GM12878 (cell line): ENCODE data around the gene CBLB. TPM values are rescaled to one million over a fixed set of nuclear protein-coding genes. Genes with fewer than 3 reads are reported as not detected.

Experiments used
- ATAC-seq: fragments of 200-7000 bp; cut with Tn5 transposase; 3 replicates; pipeline ENCODE4 v1.9.1; 2020; ENCODE audit warnings: mild to moderate bottlenecking, moderate library complexity
- BruUV-seq: library from RNA; stranded (reverse); fragments of 400-500 nt; replicated peaks from 2 replicates; lab custom pipeline; 2021; lab: Mats Ljungman, UMichigan
- CTCF ChIA-PET: fragments of 300-600 bp; sonication (Branson Sonifier 250); formaldehyde crosslinking; extraction: SDS; loops from one replicate; lab custom pipeline; 2021; ENCODE audit warnings: inconsistent platforms; lab: Yijun Ruan, JAX
- POLR2A ChIA-PET: fragments of 350-600 bp; formaldehyde crosslinking; extraction: SDS; loops from one replicate; lab custom pipeline; 2021; ENCODE audit warnings: inconsistent platforms; lab: Charles Lee
- RAD21 ChIA-PET: fragments of 300-600 bp; sonication (Branson Sonifier 250); formaldehyde crosslinking; loops from one replicate; lab custom pipeline; 2023; ENCODE audit warnings: antibody characterized with exemption; ENCODE audit not compliant: unreplicated experiment; lab: Charles Lee
- SMC1A ChIA-PET: fragments of 300-600 bp; sonication (Branson Sonifier 250); formaldehyde crosslinking; loops from one replicate; lab custom pipeline; 2023; ENCODE audit not compliant: unreplicated experiment, uncharacterized antibody; lab: Charles Lee
- DNase-seq: peaks from one replicate; pipeline ENCODE4 v3.0.0-alpha.2; 2011; ENCODE audit warnings: low read depth, low spot score
- FAIRE-seq: peaks from 3 replicates; lab custom pipeline; 2011; peaks lifted over from hg19 to GRCh38; lab: Jason Lieb, UNC
- H2AFZ ChIP-seq: 2 replicates; pipeline ENCODE4 v1.6.0; 2011; ENCODE audit warnings: low read depth, low read length, control low read depth; ENCODE audit not compliant: control insufficient read depth
- H3K27ac ChIP-seq: 2 replicates; pipeline ENCODE4 v1.5.1; 2011; ENCODE audit warnings: control low read depth; ENCODE audit not compliant: control insufficient read depth, insufficient read depth
- H3K27me3 ChIP-seq, 2 experiments: replicated peaks in 1 of 2; 2 replicates each; pipeline versions ENCODE4 v1.6.0 to v1.6.1; 2011; ENCODE audit warnings: low read length in 1 of 2; ENCODE audit not compliant: control insufficient read depth in 2 of 2, insufficient read depth in 2 of 2
- H3K36me3 ChIP-seq, 2 experiments: 2 replicates each; pipeline ENCODE4 v1.5.1; 2011; ENCODE audit warnings: low read length in 1 of 2; ENCODE audit not compliant: control insufficient read depth in 2 of 2, insufficient read depth in 2 of 2
- H3K4me1 ChIP-seq: 2 replicates; pipeline ENCODE4 v1.6.1; 2011; ENCODE audit warnings: mild to moderate bottlenecking, low read length, moderate library complexity, mixed read lengths; ENCODE audit not compliant: control insufficient read depth, insufficient read depth
- H3K4me2 ChIP-seq: 2 replicates; pipeline ENCODE4 v1.6.0; 2011; ENCODE audit warnings: control low read depth; ENCODE audit not compliant: control insufficient read depth, insufficient read depth
- H3K4me3 ChIP-seq: fragments of 200-600 bp; sonication (generic); 2 replicates; pipeline ENCODE4 v1.5.1; 2016
- H3K79me2 ChIP-seq: 2 replicates; pipeline ENCODE4 v1.6.0; 2011; ENCODE audit warnings: low read length; ENCODE audit not compliant: control insufficient read depth, insufficient read depth
- H3K9ac ChIP-seq: 2 replicates; pipeline ENCODE4 v1.8.0; 2011; ENCODE audit warnings: low read length, control low read depth, mixed read lengths; ENCODE audit not compliant: control insufficient read depth, insufficient read depth
- H3K9me3 ChIP-seq: replicated peaks from 3 replicates; pipeline ENCODE4 v1.5.1; 2011; ENCODE audit warnings: mild to moderate bottlenecking, low read length; ENCODE audit not compliant: control insufficient read depth, insufficient read depth
- H4K20me1 ChIP-seq: 2 replicates; pipeline ENCODE4 v1.6.0; 2011; ENCODE audit not compliant: control insufficient read depth, insufficient read depth
- BACH1 ChIP-seq: fragments of 450-650 bp; IDR thresholded peaks from 2 replicates; pipeline ENCODE4 v1.6.1; 2017; ENCODE audit warnings: mild to moderate bottlenecking, borderline replicate concordance
- BCL11A ChIP-seq: IDR thresholded peaks from 2 replicates; pipeline ENCODE4 v1.6.1; 2011; ENCODE audit warnings: low read depth, low read length
- BMI1 ChIP-seq: fragments of 450-650 bp; IDR thresholded peaks from 2 replicates; pipeline ENCODE4 v1.6.1; 2016; ENCODE audit warnings: mild to moderate bottlenecking, moderate library complexity, borderline replicate concordance
- BRCA1 ChIP-seq: IDR thresholded peaks from 2 replicates; pipeline ENCODE4 v1.6.1; 2011; ENCODE audit warnings: low read depth, low read length, improper control_type of control experiment
- CEBPB ChIP-seq, 2 experiments: fragments of 150-350 bp in 1 of 2; IDR thresholded peaks; 2 replicates each; pipeline ENCODE4 v1.6.1; 2012 to 2014; ENCODE audit warnings: low read depth in 2 of 2, low read length in 2 of 2, borderline replicate concordance in 1 of 2, inconsistent platforms in 1 of 2
- CEBPZ ChIP-seq: fragments of 150-350 bp; IDR thresholded peaks from 2 replicates; pipeline ENCODE4 v1.6.1; 2016; ENCODE audit warnings: low read depth, low read length
- CHD4 ChIP-seq: fragments of 200-600 bp; sonication (generic); IDR thresholded peaks from 2 replicates; pipeline ENCODE4 v1.6.1; 2016; ENCODE audit warnings: mild to moderate bottlenecking
- CREM ChIP-seq: IDR thresholded peaks from 2 replicates; pipeline ENCODE4 v1.6.1; 2014; ENCODE audit warnings: antibody characterized with exemption, low read depth
- EGR1 ChIP-seq, 2 experiments: IDR thresholded peaks; 1 replicate in 1 of 2; 2 replicates in 1 of 2; pipeline ENCODE4 v1.6.1; 2011 to 2012; ENCODE audit warnings: low read depth in 2 of 2, low read length in 2 of 2, borderline replicate concordance in 1 of 2, mild to moderate bottlenecking in 1 of 2, moderate library complexity in 1 of 2
- FOXK2 ChIP-seq: fragments of 450-650 bp; IDR thresholded peaks from 2 replicates; pipeline ENCODE4 v1.6.1; 2017; ENCODE audit warnings: mild to moderate bottlenecking, moderate library complexity
- FOXM1 ChIP-seq: IDR thresholded peaks from 2 replicates; pipeline ENCODE4 v1.6.1; 2012; ENCODE audit warnings: low read depth, mild to moderate bottlenecking, inconsistent platforms, low read length, moderate library complexity
- POLR2AphosphoS5 ChIP-seq: IDR thresholded peaks from 2 replicates; pipeline ENCODE4 v1.6.1; 2011; ENCODE audit warnings: mild to moderate bottlenecking, low read length, inconsistent platforms
- SMC3 ChIP-seq: IDR thresholded peaks from 2 replicates; pipeline ENCODE4 v1.6.1; 2011; ENCODE audit warnings: low read length, improper control_type of control experiment, borderline replicate concordance
- SREBF1 ChIP-seq: IDR thresholded peaks from 2 replicates; pipeline ENCODE4 v1.6.1; 2012; ENCODE audit warnings: mild to moderate bottlenecking, low read length
- STAT3 ChIP-seq: IDR thresholded peaks from 2 replicates; pipeline ENCODE4 v1.6.1; 2011; ENCODE audit warnings: low read depth, low read length, improper control_type of control experiment
- SUPT20H ChIP-seq: IDR thresholded peaks from 2 replicates; pipeline ENCODE4 v1.6.1; 2011; ENCODE audit warnings: low read depth, mild to moderate bottlenecking, low read length, moderate library complexity, borderline replicate concordance; ENCODE audit not compliant: control insufficient read depth
- YBX1 ChIP-seq: fragments of 450-650 bp; IDR thresholded peaks from 2 replicates; pipeline ENCODE4 v1.6.1; 2016; ENCODE audit warnings: antibody characterized with exemption
- ZNF24 ChIP-seq: fragments of 450-650 bp; IDR thresholded peaks from 2 replicates; pipeline ENCODE4 v1.6.1; 2017; ENCODE audit warnings: antibody characterized with exemption, mild to moderate bottlenecking
- ZNF384 ChIP-seq: IDR thresholded peaks from 2 replicates; pipeline ENCODE4 v1.6.1; 2012; ENCODE audit warnings: low read depth, mild to moderate bottlenecking, low read length, improper control_type of control experiment, borderline replicate concordance
- WGBS: methylation state at CpG from one replicate; pipeline ENCODE4 v1.1.6; 2016; ENCODE audit warnings: low lambda C conversion rate; ENCODE audit not compliant: insufficient replicate concordance, insufficient coverage; ENCODE audit errors: missing lambda C conversion rate; 5-methylcytosine and 5-hydroxymethylcytosine counted together
- in situ Hi-C: fragments of 300-500 bp; cut with MboI; formaldehyde crosslinking; loops from 9 replicates; pipeline ENCODE4 v1.14.3; 2018; ENCODE audit warnings: mixed read lengths
- intact Hi-C: fragments of 100-400 bp; cut with micrococcal nuclease; formaldehyde crosslinking; loops from one replicate; pipeline ENCODE4 v1.14.2; 2022; ENCODE audit not compliant: unreplicated experiment
- polyA plus RNA-seq, 11 experiments: library from polyadenylated mRNA; depleted of rRNA in 4 of 11; unstranded in 6 of 11; stranded (reverse) in 5 of 11; fragments of >200 nt; fragmentation: Nextera tagmentation in 4 of 11; fragmentation: Illumina TruSeq in 1 of 11; extraction: Ambion mirVana in 4 of 11; extraction: Trizol in 1 of 11; gene quantifications; 1 replicate in 1 of 11; 2 replicates in 10 of 11; pipeline versions ENCODE4 v1.2.1 to v1.2.3, GENCODE V29; 2011 to 2016; ENCODE audit warnings: inconsistent platforms in 2 of 11, missing spikeins in 2 of 11, low read depth in 1 of 11
- total RNA-seq, 4 experiments: library from RNA; depleted of rRNA in 3 of 4; stranded (reverse); fragments of >200 nt in 3 of 4; fragmentation: Illumina TruSeq in 1 of 4; extraction: Trizol in 1 of 4; gene quantifications; 2 replicates each; pipeline versions ENCODE4 v1.2.1 to v1.2.3, GENCODE V29; 2013 to 2021
- TF ChIP-seq, protein P1 (sequence below): fragments of 450-650 bp; formaldehyde crosslinking; IDR thresholded peaks from 2 replicates; pipeline ENCODE4 v1.4.0; 2022; ENCODE audit warnings: mild to moderate bottlenecking, moderate library complexity

CBLB gene
- total and polyA plus RNA-seq, 10 of the 15 experiments (the other 5 are each of a cell fraction or from before 2014, with no cell fraction given) = 17.2 to 107 (median 41.9) TPM

- TF ChIP-seq BMI1 (no peak), SMC3 (no peak), YBX1 (no peak), SUPT20H (no peak), POLR2AphosphoS5 (no peak), FOXM1 (no peak), ZNF384 (no peak), BCL11A (no peak), STAT3 (no peak), BRCA1 (no peak)
Observed at GRCh38 chr3:105622169-105622568, 246.6 kb downstream of the CBLB start (continued).

DNA sequence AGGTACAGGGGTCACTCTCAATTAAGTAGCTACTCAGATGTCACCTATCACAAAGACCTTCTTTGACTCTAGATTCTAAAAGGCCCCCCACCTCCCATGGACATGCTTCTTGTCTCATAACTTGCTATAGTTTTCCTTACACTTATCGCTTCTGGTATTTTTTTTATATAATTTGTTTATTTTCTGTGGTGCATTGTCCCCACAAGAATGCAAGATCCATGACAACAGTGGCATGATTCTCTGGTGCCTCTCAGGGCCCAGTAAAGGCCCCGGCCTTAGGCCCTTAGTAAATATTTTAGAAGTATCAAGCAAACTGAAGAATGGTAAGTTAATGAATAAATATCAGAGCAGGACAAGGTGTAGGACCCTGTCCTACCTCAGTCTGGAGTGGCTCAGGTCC lies 248.6 kb downstream of the CBLB start:
- intact Hi-C loops = no loop called here
- ATAC-seq = no peak
- FAIRE-seq = no peak
- no peaks in the 10 kb centered on the region for H3K27me3 ChIP-seq
- no peak overlapping the region for H3K27ac ChIP-seq
- H3K79me2 ChIP-seq = no peaks in the 10 kb centered on the region
- no peak overlapping the region for H2AFZ ChIP-seq
- RAD21 ChIA-PET = no interaction called here
- TF ChIP-seq, protein P1, sequence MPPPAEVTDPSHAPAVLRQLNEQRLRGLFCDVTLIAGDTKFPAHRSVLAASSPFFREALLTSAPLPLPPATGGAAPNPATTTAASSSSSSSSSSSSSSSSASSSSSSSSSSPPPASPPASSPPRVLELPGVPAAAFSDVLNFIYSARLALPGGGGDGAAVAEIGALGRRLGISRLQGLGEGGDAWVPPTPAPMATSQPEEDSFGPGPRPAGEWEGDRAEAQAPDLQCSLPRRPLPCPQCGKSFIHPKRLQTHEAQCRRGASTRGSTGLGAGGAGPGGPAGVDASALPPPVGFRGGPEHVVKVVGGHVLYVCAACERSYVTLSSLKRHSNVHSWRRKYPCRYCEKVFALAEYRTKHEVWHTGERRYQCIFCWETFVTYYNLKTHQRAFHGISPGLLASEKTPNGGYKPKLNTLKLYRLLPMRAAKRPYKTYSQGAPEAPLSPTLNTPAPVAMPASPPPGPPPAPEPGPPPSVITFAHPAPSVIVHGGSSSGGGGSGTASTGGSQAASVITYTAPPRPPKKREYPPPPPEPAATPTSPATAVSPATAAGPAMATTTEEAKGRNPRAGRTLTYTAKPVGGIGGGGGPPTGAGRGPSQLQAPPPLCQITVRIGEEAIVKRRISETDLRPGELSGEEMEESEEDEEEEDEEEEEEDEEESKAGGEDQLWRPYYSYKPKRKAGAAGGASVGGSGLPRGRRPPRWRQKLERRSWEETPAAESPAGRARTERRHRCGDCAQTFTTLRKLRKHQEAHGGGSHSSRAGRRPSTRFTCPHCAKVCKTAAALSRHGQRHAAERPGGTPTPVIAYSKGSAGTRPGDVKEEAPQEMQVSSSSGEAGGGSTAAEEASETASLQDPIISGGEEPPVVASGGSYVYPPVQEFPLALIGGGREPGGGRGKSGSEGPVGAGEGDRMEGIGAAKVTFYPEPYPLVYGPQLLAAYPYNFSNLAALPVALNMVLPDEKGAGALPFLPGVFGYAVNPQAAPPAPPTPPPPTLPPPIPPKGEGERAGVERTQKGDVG = no peak
- TF ChIP-seq ZNF24 = no peak
- no peak for TF ChIP-seq EGR1 (IDR thresholded peaks at IDR 0.05; ENCODE audit: borderline replicate concordance in 1 of 2, low read depth in 2 of 2, low read length in 2 of 2)
- no peak for TF ChIP-seq CEBPB (IDR thresholded peaks at IDR 0.05; ENCODE audit: borderline replicate concordance in 1 of 2, low read depth in 2 of 2, low read length in 2 of 2)
- no peak for TF ChIP-seq BACH1
- no peak for TF ChIP-seq CREM
- TF ChIP-seq CEBPZ = no peak
- TF ChIP-seq BMI1 = no peak
- no peak for TF ChIP-seq CHD4
- no peak for TF ChIP-seq FOXK2
- no peak for TF ChIP-seq SREBF1
- H3K4me2 ChIP-seq = no peak overlapping the region
- POLR2A ChIA-PET = no interaction called here
- DNase-seq = no peak
- no peaks in the 10 kb centered on the region for H3K36me3 ChIP-seq
- no peak overlapping the region for H3K4me3 ChIP-seq
- H3K9ac ChIP-seq = no peak overlapping the region
- SMC1A ChIA-PET = no interaction called here
- 46% methylated on average over 2 of the region's 2 CpGs for WGBS
- H3K4me1 ChIP-seq = no peaks in the 10 kb centered on the region
- no TSS peak for BruUV-seq
- CTCF ChIA-PET = no interaction called here
- in situ Hi-C loops = no loop called here
- no peaks in the 10 kb centered on the region for H3K9me3 ChIP-seq
- H4K20me1 ChIP-seq = no peaks in the 10 kb centered on the region
